PC-9 (cell line): Measurements from ENCODE around the gene PROP1.

ENCODE experiments used
- CTCF ChIP-seq: fragments of 200-600 bp; sonication (generic); conservative IDR thresholded peaks from 2 replicates; pipeline ENCODE4 v1.6.1; 2017; ENCODE audit warnings: mixed run types, antibody characterized with exemption, mild to moderate bottlenecking, moderate library complexity
- EZH2 ChIP-seq: fragments of 200-600 bp; sonication (generic); IDR thresholded peaks from 2 replicates; pipeline ENCODE4 v1.8.0; 2017; ENCODE audit warnings: antibody characterized with exemption, low read depth

GRCh38 chr5:177957241-177957640 is 38.8 kb downstream of the PROP1 start:
- no peak for TF ChIP-seq CTCF
- TF ChIP-seq EZH2 = no peak
